DND-41 (cell line): Measurements from ENCODE around the gene CHRM5.

Source experiments
- ATAC-seq: fragments of 200-7000 bp; cut with Tn5 transposase; 3 replicates; pipeline ENCODE4 v1.9.1; 2021; ENCODE audit warnings: low read depth; ENCODE audit not compliant: insufficient read depth
- DNase-seq: peaks from one replicate; pipeline ENCODE4 v3.0.0-alpha.2; 2020
- H2AFZ ChIP-seq: 2 replicates; pipeline ENCODE4 v1.6.0; 2012; ENCODE audit warnings: low read depth, low read length
- H3K27ac ChIP-seq: 2 replicates; pipeline ENCODE4 v1.5.1; 2012; ENCODE audit warnings: low read length, inconsistent platforms
- H3K27me3 ChIP-seq: fragments of 200-600 bp; sonication (generic); 2 replicates; pipeline ENCODE4 v1.6.0; 2012; ENCODE audit warnings: low read length, mild to moderate bottlenecking, inconsistent platforms; ENCODE audit not compliant: insufficient read depth, poor library complexity
- H3K36me3 ChIP-seq: 2 replicates; pipeline ENCODE4 v1.5.1; 2012; ENCODE audit warnings: low read length, inconsistent platforms; ENCODE audit not compliant: insufficient read depth
- H3K4me1 ChIP-seq: 2 replicates; pipeline ENCODE4 v1.5.1; 2012; ENCODE audit warnings: mild to moderate bottlenecking, low read length; ENCODE audit not compliant: insufficient read depth
- H3K4me2 ChIP-seq: 2 replicates; pipeline ENCODE4 v1.6.0; 2012; ENCODE audit warnings: mild to moderate bottlenecking, moderate library complexity, low read length, inconsistent platforms; ENCODE audit not compliant: insufficient read depth
- H3K4me3 ChIP-seq, 2 experiments: fragments of 200-600 bp in 1 of 2; shearing (Covaris generic) in 1 of 2; 2 replicates each; pipeline ENCODE4 v1.5.1; 2012 to 2016; ENCODE audit warnings: inconsistent platforms in 2 of 2, low read length in 2 of 2, mild to moderate bottlenecking in 2 of 2, low read depth in 1 of 2, moderate library complexity in 1 of 2
- H3K79me2 ChIP-seq: 2 replicates; pipeline ENCODE4 v1.6.0; 2012; ENCODE audit warnings: low read length, inconsistent platforms; ENCODE audit not compliant: insufficient read depth
- H3K9ac ChIP-seq: 2 replicates; pipeline ENCODE4 v1.6.0; 2012; ENCODE audit warnings: low read depth, mild to moderate bottlenecking, inconsistent platforms, low read length, moderate library complexity
- H3K9me3 ChIP-seq: 2 replicates; pipeline ENCODE4 v1.5.1; 2012; ENCODE audit warnings: low read length, moderate library complexity, mild to moderate bottlenecking, inconsistent platforms; ENCODE audit not compliant: insufficient read depth, severe bottlenecking
- H4K20me1 ChIP-seq: 2 replicates; pipeline ENCODE4 v1.6.0; 2012; ENCODE audit warnings: low read length; ENCODE audit not compliant: insufficient read depth
- CTCF ChIP-seq: IDR thresholded peaks from 2 replicates; pipeline ENCODE4 v1.5.1; 2012; ENCODE audit warnings: borderline replicate concordance, low read length, moderate library complexity, mild to moderate bottlenecking; ENCODE audit not compliant: poor library complexity, severe bottlenecking; ENCODE audit errors: extremely low read depth
- EZH2 ChIP-seq: IDR thresholded peaks from 3 replicates; pipeline ENCODE4 v1.6.1; 2012; ENCODE audit warnings: borderline replicate concordance, low read depth, mild to moderate bottlenecking, moderate library complexity, low read length, inconsistent platforms; ENCODE audit not compliant: severe bottlenecking

The CHRM5 gene

GRCh38 chr15:34084086-34084485, 115.8 kb downstream of the CHRM5 start:
- H3K27me3 ChIP-seq, result no peaks in the 10 kb centered on the region
- no peak overlapping the region for H3K4me2 ChIP-seq
- no peak for TF ChIP-seq EZH2
- TF ChIP-seq CTCF, result no peak
- H3K9ac ChIP-seq, result no peak overlapping the region
- H2AFZ ChIP-seq, result no peak overlapping the region
- ATAC-seq (no peak), DNase-seq (no peak)
- H3K79me2 ChIP-seq, result no peaks in the 10 kb centered on the region
- no peak overlapping the region for H3K27ac ChIP-seq
- no peaks in the 10 kb centered on the region for H4K20me1 ChIP-seq
- no peak overlapping the region for H3K4me3 ChIP-seq
- H3K4me1 ChIP-seq, result no peaks in the 10 kb centered on the region
- peaks cover 24% of the 10 kb centered on the region for H3K36me3 ChIP-seq
- H3K9me3 ChIP-seq, result no peaks in the 10 kb centered on the region

- H3K4me2 ChIP-seq, result no peak overlapping the region
- H3K4me1 ChIP-seq, result no peaks in the 10 kb centered on the region
- H2AFZ ChIP-seq, result no peak overlapping the region
- H3K27me3 ChIP-seq, result no peaks in the 10 kb centered on the region
- H3K4me3 ChIP-seq, result no peak overlapping the region
- peaks cover 30% of the 10 kb centered on the region for H3K36me3 ChIP-seq
- no peaks in the 10 kb centered on the region for H3K79me2 ChIP-seq
- DNase-seq (no peak), ATAC-seq (no peak)
- H3K9me3 ChIP-seq, result no peaks in the 10 kb centered on the region
- no peak for TF ChIP-seq CTCF
- no peak for TF ChIP-seq EZH2
- no peaks in the 10 kb centered on the region for H4K20me1 ChIP-seq
- no peak overlapping the region for H3K9ac ChIP-seq
- H3K27ac ChIP-seq, result no peak overlapping the region
These were observed 117.4 kb downstream of the CHRM5 start for GRCh38 chr15:34085746-34086145.

DNA sequence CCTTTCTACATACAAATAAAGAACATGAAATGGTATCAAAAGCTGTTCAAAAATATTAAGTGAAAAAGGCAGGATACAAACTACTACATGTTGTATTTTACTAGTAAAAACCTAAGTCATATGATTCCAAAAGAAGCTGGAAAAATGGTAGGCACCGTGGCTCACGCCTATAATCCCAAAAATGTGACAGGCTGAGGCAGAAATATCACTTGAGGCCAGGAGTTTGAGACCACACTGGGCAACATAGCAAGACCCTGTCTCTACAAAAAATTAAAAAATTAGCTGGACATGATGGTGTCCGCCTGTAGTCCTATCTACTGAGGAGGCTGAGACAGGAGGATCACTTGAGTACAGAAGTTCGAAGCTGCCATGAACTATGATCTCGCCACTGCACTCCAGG, 131.6 kb downstream of the CHRM5 start:
- peaks cover 28% of the 10 kb centered on the region for H3K4me1 ChIP-seq
- TF ChIP-seq CTCF (no peak), EZH2 (no peak)
- H3K79me2 ChIP-seq, result peaks cover 69% of the 10 kb centered on the region
- H3K4me2 ChIP-seq, result peak overlapping the region; percentile 76
- ATAC-seq, result no peak
- H3K9ac ChIP-seq, result 0 out of 2 replicates have a peak overlapping the region, but pooled peaks have one; percentile 92
- DNase-seq, result no peak
- H4K20me1 ChIP-seq, result peaks cover 4% of the 10 kb centered on the region; the same call in 1 of the 2 replicates
- H3K27ac ChIP-seq, result no peak overlapping the region
- H3K36me3 ChIP-seq, result peaks cover 8% of the 10 kb centered on the region
- H3K4me3 ChIP-seq, result peak overlapping the region in 1 of 2 experiments; percentile 87; a peak in 1 of 4 replicates
- H3K27me3 ChIP-seq, result no peaks in the 10 kb centered on the region
- H3K9me3 ChIP-seq, result no peaks in the 10 kb centered on the region
- H2AFZ ChIP-seq, result no peak overlapping the region
